Astrocyte (in vitro differentiated cells and primary cell): ENCODE data around the gene PTPN14. TPM values are rescaled to one million over a fixed set of nuclear protein-coding genes. Genes with fewer than 3 reads are reported as not detected.

Source experiments
- DNase-seq: peaks from one replicate; pipeline ENCODE4 v3.0.0-alpha.2; 2010; ENCODE audit warnings: low read depth
- FAIRE-seq: peaks from 2 replicates; lab custom pipeline; 2011; peaks lifted over from hg19 to GRCh38; lab: Jason Lieb, UNC
- H2AFZ ChIP-seq: 2 replicates; pipeline ENCODE4 v1.6.0; 2012; ENCODE audit warnings: low read depth, low read length, inconsistent platforms
- H3K27ac ChIP-seq: 2 replicates; pipeline ENCODE4 v1.5.1; 2011; ENCODE audit warnings: low read depth, low read length, inconsistent platforms
- H3K27me3 ChIP-seq: 2 replicates; pipeline ENCODE4 v1.6.0; 2011; ENCODE audit warnings: low read length, inconsistent platforms; ENCODE audit not compliant: insufficient read depth
- H3K36me3 ChIP-seq: 2 replicates; pipeline ENCODE4 v1.5.1; 2011; ENCODE audit warnings: low read length, inconsistent platforms; ENCODE audit not compliant: insufficient read depth
- H3K4me1 ChIP-seq: 2 replicates; pipeline ENCODE4 v1.5.1; 2011; ENCODE audit warnings: low read length, inconsistent platforms; ENCODE audit not compliant: insufficient read depth
- H3K4me2 ChIP-seq: 2 replicates; pipeline ENCODE4 v1.6.0; 2012; ENCODE audit warnings: low read length, inconsistent platforms
- H3K4me3 ChIP-seq: 2 replicates; pipeline ENCODE4 v1.5.1; 2011; ENCODE audit warnings: low read depth, mild to moderate bottlenecking, low read length, inconsistent platforms; ENCODE audit not compliant: insufficient read depth
- H3K79me2 ChIP-seq: 2 replicates; pipeline ENCODE4 v1.6.0; 2012; ENCODE audit warnings: mild to moderate bottlenecking, low read length, inconsistent platforms; ENCODE audit not compliant: insufficient read depth
- H3K9ac ChIP-seq: 2 replicates; pipeline ENCODE4 v1.6.0; 2012; ENCODE audit warnings: mild to moderate bottlenecking, low read length, inconsistent platforms
- H3K9me3 ChIP-seq: 2 replicates; pipeline ENCODE4 v1.5.1; 2012; ENCODE audit warnings: low read depth, mild to moderate bottlenecking, low read length, inconsistent platforms; ENCODE audit not compliant: insufficient read depth
- H4K20me1 ChIP-seq: 2 replicates; pipeline ENCODE4 v1.6.0; 2012; ENCODE audit warnings: low read length, inconsistent platforms; ENCODE audit not compliant: insufficient read depth
- H3K27ac Mint-ChIP-seq: one replicate; pipeline ENCODE4 v1.8.0; 2021; ENCODE audit warnings: mild to moderate bottlenecking, mixed read lengths; ENCODE audit not compliant: unreplicated experiment
- H3K27me3 Mint-ChIP-seq: one replicate; pipeline ENCODE4 v1.8.0; 2021; ENCODE audit warnings: low read depth, mixed read lengths; ENCODE audit not compliant: unreplicated experiment
- H3K36me3 Mint-ChIP-seq: one replicate; pipeline ENCODE4 v1.8.0; 2021; ENCODE audit warnings: low read depth, mixed read lengths; ENCODE audit not compliant: unreplicated experiment
- H3K4me1 Mint-ChIP-seq: one replicate; pipeline ENCODE4 v1.8.0; 2021; ENCODE audit warnings: low read depth, mixed read lengths; ENCODE audit not compliant: unreplicated experiment
- H3K4me3 Mint-ChIP-seq: one replicate; pipeline ENCODE4 v1.8.0; 2021; ENCODE audit warnings: mild to moderate bottlenecking, moderate library complexity, mixed read lengths; ENCODE audit not compliant: unreplicated experiment
- H3K9me3 Mint-ChIP-seq: one replicate; pipeline ENCODE4 v1.8.0; 2021; ENCODE audit warnings: mild to moderate bottlenecking, mixed read lengths; ENCODE audit not compliant: unreplicated experiment
- CTCF ChIP-seq: IDR thresholded peaks from 2 replicates; pipeline ENCODE4 v1.5.1; 2011; ENCODE audit warnings: low read depth, mild to moderate bottlenecking, inconsistent platforms, low read length, moderate library complexity; ENCODE audit not compliant: insufficient read depth
- EZH2 ChIP-seq: IDR thresholded peaks from 2 replicates; pipeline ENCODE4 v1.6.1; 2012; ENCODE audit warnings: mild to moderate bottlenecking, low read length, inconsistent platforms; ENCODE audit not compliant: insufficient read depth
- total RNA-seq: library from RNA; stranded (reverse); gene quantifications from 2 replicates; pipeline ENCODE4 v1.2.1, GENCODE V29; 2021

Gene PTPN14
- total RNA-seq, 1 donor from 2014 or later = 177 TPM

- Histone ChIP-seq H3K79me2 (peaks cover 42% of the 10 kb centered on the region), H3K9ac (no peak overlapping the region), H3K36me3 (peaks cover 71% of the 10 kb centered on the region), H2AFZ (no peak overlapping the region), H3K27me3 (no peaks in the 10 kb centered on the region), H3K4me1 (peaks cover 21% of the 10 kb centered on the region), H4K20me1 (peaks cover 3% of the 10 kb centered on the region), H3K27ac (no peak overlapping the region), H3K9me3 (no peaks in the 10 kb centered on the region), H3K4me2 (no peak overlapping the region), H3K4me3 (no peak overlapping the region)
- H3K9me3 Mint-ChIP-seq = no peaks in the 10 kb centered on the region
- DNase-seq (peak; percentile 50), FAIRE-seq (no peak)
- H3K36me3 Mint-ChIP-seq = peaks cover 54% of the 10 kb centered on the region
- H3K4me1 Mint-ChIP-seq = peaks cover 41% of the 10 kb centered on the region
- H3K4me3 Mint-ChIP-seq = no peak overlapping the region
- H3K27me3 Mint-ChIP-seq = no peaks in the 10 kb centered on the region
- TF ChIP-seq CTCF (no peak), EZH2 (no peak)
- H3K27ac Mint-ChIP-seq = no peak overlapping the region
Observed at GRCh38 chr1:214380986-214381695, 170.3 kb downstream of the PTPN14 start.

GRCh38 chr1:214380396-214380795 is 171.0 kb downstream of the PTPN14 start:
- Mint-ChIP-seq H3K9me3 (no peaks in the 10 kb centered on the region), H3K27me3 (no peaks in the 10 kb centered on the region), H3K4me1 (peaks cover 41% of the 10 kb centered on the region), H3K36me3 (peaks cover 58% of the 10 kb centered on the region), H3K4me3 (no peak overlapping the region), H3K27ac (no peak overlapping the region)
- Histone ChIP-seq H3K9me3 (no peaks in the 10 kb centered on the region), H3K27ac (no peak overlapping the region), H3K79me2 (peaks cover 42% of the 10 kb centered on the region), H3K27me3 (no peaks in the 10 kb centered on the region), H4K20me1 (peaks cover 3% of the 10 kb centered on the region), H3K36me3 (peaks cover 72% of the 10 kb centered on the region), H3K4me1 (peaks cover 21% of the 10 kb centered on the region), H3K9ac (no peak overlapping the region), H2AFZ (no peak overlapping the region), H3K4me3 (no peak overlapping the region), H3K4me2 (no peak overlapping the region)
- FAIRE-seq (no peak), DNase-seq (peak; percentile 57)
- no peak for TF ChIP-seq CTCF
- no peak for TF ChIP-seq EZH2
